BLaER1 (cell line): ENCODE data around the gene E2F1.
A peak's percentile ranks its signal among the peaks of the same experiment; 100 is the strongest.

ENCODE experiments used
- H3K27ac ChIP-seq: shearing (Covaris generic); formaldehyde crosslinking; 2 replicates; pipeline ENCODE4 v1.8.1; 2022
- H3K27me3 ChIP-seq: shearing (Covaris generic); formaldehyde crosslinking; 2 replicates; pipeline ENCODE4 v1.8.1; 2022
- H3K36me3 ChIP-seq: shearing (Covaris generic); formaldehyde crosslinking; 2 replicates; pipeline ENCODE4 v1.8.1; 2022
- H3K4me1 ChIP-seq: shearing (Covaris generic); formaldehyde crosslinking; 2 replicates; pipeline ENCODE4 v1.8.1; 2022
- H3K4me2 ChIP-seq: shearing (Covaris generic); formaldehyde crosslinking; 2 replicates; pipeline ENCODE4 v1.8.1; 2022
- H3K4me3 ChIP-seq: shearing (Covaris generic); formaldehyde crosslinking; 2 replicates; pipeline ENCODE4 v1.8.1; 2022
- H3K9ac ChIP-seq: shearing (Covaris generic); formaldehyde crosslinking; 2 replicates; pipeline ENCODE4 v1.8.1; 2022
- H3K9me3 ChIP-seq: shearing (Covaris generic); formaldehyde crosslinking; 2 replicates; pipeline ENCODE4 v1.8.1; 2022
- H4K20me1 ChIP-seq: shearing (Covaris generic); formaldehyde crosslinking; 2 replicates; pipeline ENCODE4 v1.8.1; 2022
- Cebpa-rat ChIP-seq: shearing (Covaris generic); IDR thresholded peaks from 2 replicates; pipeline ENCODE4 v1.8.1; 2022

E2F1 gene

GRCh38 chr20:33727115-33727479 lies 40.9 kb upstream of the E2F1 start:
- Histone ChIP-seq H3K9ac (no peak overlapping the region), H3K27me3 (no peaks in the 10 kb centered on the region), H4K20me1 (no peaks in the 10 kb centered on the region), H3K27ac (no peak overlapping the region), H3K4me3 (no peak overlapping the region), H3K4me1 (no peaks in the 10 kb centered on the region), H3K36me3 (no peaks in the 10 kb centered on the region), H3K4me2 (no peak overlapping the region), H3K9me3 (0 out of 2 replicates have a peak, but pooled peaks cover 4% of the 10 kb centered on the region)
- no peak for TF ChIP-seq Cebpa-rat

- Histone ChIP-seq H3K27ac (no peak overlapping the region), H3K4me3 (no peak overlapping the region), H3K4me2 (no peak overlapping the region), H3K9ac (no peak overlapping the region), H3K36me3 (no peaks in the 10 kb centered on the region), H3K4me1 (no peaks in the 10 kb centered on the region), H3K27me3 (no peaks in the 10 kb centered on the region), H4K20me1 (no peaks in the 10 kb centered on the region), H3K9me3 (peaks cover 13% of the 10 kb centered on the region)
- no peak for TF ChIP-seq Cebpa-rat
Measured at GRCh38 chr20:33725607-33726264, 39.6 kb upstream of the E2F1 start.

- Histone ChIP-seq H3K4me3 (no peak overlapping the region), H3K4me1 (no peaks in the 10 kb centered on the region), H3K9me3 (peaks cover 25% of the 10 kb centered on the region), H3K27me3 (no peaks in the 10 kb centered on the region), H3K4me2 (no peak overlapping the region), H3K27ac (no peak overlapping the region), H4K20me1 (no peaks in the 10 kb centered on the region), H3K36me3 (no peaks in the 10 kb centered on the region), H3K9ac (no peak overlapping the region)
- TF ChIP-seq Cebpa-rat, result no peak
Measured at GRCh38 chr20:33724439-33725094, 38.4 kb upstream of the E2F1 start.

GRCh38 chr20:33721391-33722140 lies 35.4 kb upstream of the E2F1 start:
- H3K27me3 ChIP-seq, result no peaks in the 10 kb centered on the region
- no peak overlapping the region for H3K9ac ChIP-seq
- H4K20me1 ChIP-seq, result no peaks in the 10 kb centered on the region
- H3K36me3 ChIP-seq, result no peaks in the 10 kb centered on the region
- peaks cover 28% of the 10 kb centered on the region for H3K9me3 ChIP-seq
- H3K4me3 ChIP-seq, result no peak overlapping the region
- no peaks in the 10 kb centered on the region for H3K4me1 ChIP-seq
- no peak overlapping the region for H3K4me2 ChIP-seq
- H3K27ac ChIP-seq, result no peak overlapping the region
- no peak for TF ChIP-seq Cebpa-rat

- Histone ChIP-seq H4K20me1 (no peaks in the 10 kb centered on the region), H3K27ac (no peak within 1 kb of the TSS), H3K4me1 (no peaks in the 10 kb centered on the region), H3K27me3 (no peaks in the 10 kb centered on the region), H3K36me3 (no peaks in the 10 kb centered on the region), H3K4me3 (0 out of 2 replicates have a peak within 1 kb of the TSS, but pooled peaks have one; percentile 39), H3K9me3 (peaks cover 28% of the 10 kb centered on the region), H3K4me2 (0 out of 2 replicates have a peak within 1 kb of the TSS, but pooled peaks have one; percentile 0), H3K9ac (no peak within 1 kb of the TSS)
- TF ChIP-seq Cebpa-rat, result no peak
Measured at GRCh38 chr20:33719989-33720709, 34.0 kb upstream of the E2F1 start, which contains the start of gene PXMP4. TSS of gene PXMP4 (minus strand) at chr20:33720310. CDS start at chr20:33720207, 103 bp downstream.

- H3K9ac ChIP-seq, result no peak overlapping the region
- no peaks in the 10 kb centered on the region for H4K20me1 ChIP-seq
- H3K9me3 ChIP-seq, result peaks cover 28% of the 10 kb centered on the region
- no peak for TF ChIP-seq Cebpa-rat
- H3K36me3 ChIP-seq, result no peaks in the 10 kb centered on the region
- no peak overlapping the region for H3K4me2 ChIP-seq
- no peaks in the 10 kb centered on the region for H3K4me1 ChIP-seq
- H3K27me3 ChIP-seq, result no peaks in the 10 kb centered on the region
- H3K27ac ChIP-seq, result no peak overlapping the region
- H3K4me3 ChIP-seq, result 0 out of 2 replicates have a peak overlapping the region, but pooled peaks have one; percentile 39
Measured at GRCh38 chr20:33719277-33719988, 33.2 kb upstream of the E2F1 start.

- no peak for TF ChIP-seq Cebpa-rat
- Histone ChIP-seq H3K27ac (no peak overlapping the region), H3K4me2 (no peak overlapping the region), H3K4me1 (no peaks in the 10 kb centered on the region), H3K9ac (no peak overlapping the region), H4K20me1 (no peaks in the 10 kb centered on the region), H3K27me3 (no peaks in the 10 kb centered on the region), H3K9me3 (peaks cover 23% of the 10 kb centered on the region), H3K4me3 (no peak overlapping the region), H3K36me3 (no peaks in the 10 kb centered on the region)
Measured at GRCh38 chr20:33716498-33716897, 30.3 kb upstream of the E2F1 start.

- H3K4me1 ChIP-seq, result no peaks in the 10 kb centered on the region
- H3K27ac ChIP-seq, result no peak overlapping the region
- H3K4me3 ChIP-seq, result no peak overlapping the region
- H3K4me2 ChIP-seq, result no peak overlapping the region
- no peaks in the 10 kb centered on the region for H4K20me1 ChIP-seq
- no peak overlapping the region for H3K9ac ChIP-seq
- no peak for TF ChIP-seq Cebpa-rat
- H3K27me3 ChIP-seq, result no peaks in the 10 kb centered on the region
- H3K36me3 ChIP-seq, result no peaks in the 10 kb centered on the region
- H3K9me3 ChIP-seq, result no peaks in the 10 kb centered on the region
Measured at GRCh38 chr20:33713865-33714367, 27.7 kb upstream of the E2F1 start.

- no peaks in the 10 kb centered on the region for H3K27me3 ChIP-seq
- no peaks in the 10 kb centered on the region for H4K20me1 ChIP-seq
- no peaks in the 10 kb centered on the region for H3K9me3 ChIP-seq
- TF ChIP-seq Cebpa-rat, result no peak
- H3K36me3 ChIP-seq, result no peaks in the 10 kb centered on the region
- H3K4me3 ChIP-seq, result no peak overlapping the region
- no peak overlapping the region for H3K4me2 ChIP-seq
- H3K27ac ChIP-seq, result no peak overlapping the region
- H3K4me1 ChIP-seq, result no peaks in the 10 kb centered on the region
- H3K9ac ChIP-seq, result no peak overlapping the region
Measured at GRCh38 chr20:33711446-33711738, 25.2 kb upstream of the E2F1 start.
